ENCODE results near the gene ABHD11.

The ABHD11 gene

DNA sequence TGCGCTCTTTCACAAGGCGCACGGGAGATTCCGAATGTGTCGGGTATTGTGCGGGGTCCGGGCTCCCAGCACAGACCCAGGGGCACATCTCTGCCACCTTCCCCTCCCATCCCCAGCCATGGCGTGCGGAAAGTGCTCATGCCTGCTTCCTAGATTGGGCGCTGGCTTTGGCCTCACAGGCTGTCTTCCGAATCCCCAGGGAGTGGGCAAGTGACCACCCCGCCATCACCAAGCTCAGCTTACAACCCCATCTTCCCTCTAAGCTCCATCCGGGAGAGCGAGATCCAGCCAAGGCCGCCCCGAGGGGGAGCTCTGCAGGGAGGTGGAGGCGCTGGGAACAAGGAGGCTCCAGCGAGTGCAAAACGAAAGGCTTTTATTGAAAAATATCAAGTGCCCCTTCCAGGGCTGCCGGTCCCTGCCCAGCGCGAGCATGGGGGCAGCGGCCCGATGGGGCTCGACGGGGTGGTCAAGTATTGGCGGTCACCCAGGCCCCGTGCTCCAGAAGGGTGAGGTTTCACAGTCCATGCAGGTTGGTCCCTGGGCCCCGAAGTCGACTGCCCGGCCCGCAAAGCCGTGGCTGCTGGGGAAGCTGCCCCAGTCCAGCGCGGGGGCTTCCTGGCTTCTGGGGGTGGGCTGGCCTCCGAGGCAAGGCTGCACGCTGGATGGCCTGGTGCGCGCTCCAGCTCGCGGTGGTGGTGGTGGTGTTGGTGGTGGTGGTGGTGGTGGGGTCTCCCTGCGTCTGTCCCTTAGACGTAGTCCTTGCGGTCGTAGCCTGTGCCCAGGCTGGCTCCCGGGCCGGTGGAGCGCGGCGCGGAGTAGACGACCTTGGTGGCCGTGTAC, 30.3 kb upstream of the ABHD11 start:
- Histone ChIP-seq H3K9ac (ENCODE audit: low read length) (no peak overlapping the region), H3K4me1 (ENCODE audit: control insufficient read depth, insufficient read depth, low read length) (no peaks in the 10 kb centered on the region), H3K9me3 (ENCODE audit: control insufficient read depth, low read length) (no peaks in the 10 kb centered on the region), H3K4me3 (ENCODE audit: low read length) (peak overlapping the region; percentile 37), H3K36me3 (ENCODE audit: control insufficient read depth, insufficient read depth, low read length, severe bottlenecking) (no peaks in the 10 kb centered on the region), H3K27me3 (replicated peaks; ENCODE audit: control insufficient read depth, insufficient read depth, low read length) (peaks cover 22% of the 10 kb centered on the region)
- DNase-seq (ENCODE audit: low read depth) = no peak

DNA sequence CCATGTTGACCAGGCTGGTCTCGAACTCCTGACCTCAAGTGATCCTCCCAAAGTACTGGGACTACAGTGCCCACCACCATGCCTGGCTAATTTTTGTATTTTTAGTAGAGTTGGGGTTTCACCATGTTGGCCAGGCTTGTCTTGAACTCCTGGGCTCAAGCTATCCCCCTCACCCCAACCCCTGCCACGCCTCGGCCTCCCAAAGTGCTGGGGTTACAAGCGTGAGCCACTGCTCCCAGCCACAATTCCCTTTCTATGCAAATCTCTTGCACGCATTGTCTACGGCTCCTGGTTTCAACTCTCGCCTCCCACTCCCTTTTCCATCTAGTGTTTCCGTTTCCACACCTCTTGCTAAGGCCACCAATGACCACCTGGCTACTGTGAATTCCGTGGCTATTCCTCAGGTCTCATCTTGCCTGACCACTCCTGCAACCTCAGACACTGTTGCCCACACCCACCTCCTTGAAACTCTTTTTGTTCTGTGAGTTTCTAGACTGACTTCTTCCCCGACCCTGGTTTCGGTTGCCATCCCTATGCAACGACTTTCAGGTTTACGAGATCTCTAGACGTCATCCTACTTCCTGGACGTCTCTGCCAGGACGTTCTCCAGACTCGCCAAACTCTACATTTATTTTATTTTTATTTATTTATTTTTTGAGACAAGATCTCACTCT, 28.1 kb upstream of the ABHD11 start:
- Histone ChIP-seq H3K9me3 (ENCODE audit: control insufficient read depth, low read length) (no peaks in the 10 kb centered on the region), H3K36me3 (ENCODE audit: control insufficient read depth, insufficient read depth, low read length, severe bottlenecking) (no peaks in the 10 kb centered on the region), H3K27me3 (replicated peaks; ENCODE audit: control insufficient read depth, insufficient read depth, low read length) (peaks cover 22% of the 10 kb centered on the region), H3K9ac (ENCODE audit: low read length) (no peak overlapping the region), H3K4me3 (ENCODE audit: low read length) (no peak overlapping the region), H3K4me1 (ENCODE audit: control insufficient read depth, insufficient read depth, low read length) (no peaks in the 10 kb centered on the region)
- DNase-seq (ENCODE audit: low read depth) = no peak

- no peaks in the 10 kb centered on the region for H3K4me1 ChIP-seq (ENCODE audit: control insufficient read depth, insufficient read depth, low read length)
- H3K4me3 ChIP-seq (ENCODE audit: low read length) = no peak overlapping the region
- no peak overlapping the region for H3K9ac ChIP-seq (ENCODE audit: low read length)
- no peaks in the 10 kb centered on the region for H3K9me3 ChIP-seq (ENCODE audit: control insufficient read depth, low read length)
- H3K36me3 ChIP-seq (ENCODE audit: control insufficient read depth, insufficient read depth, low read length, severe bottlenecking) = no peaks in the 10 kb centered on the region
- no peak for DNase-seq (ENCODE audit: low read depth)
- H3K27me3 ChIP-seq (replicated peaks; ENCODE audit: control insufficient read depth, insufficient read depth, low read length) = no peaks in the 10 kb centered on the region
These were observed 24.0 kb upstream of the ABHD11 start for GRCh38 chr7:73762659-73762999.

- H3K9me3 ChIP-seq (ENCODE audit: control insufficient read depth, low read length) = no peaks in the 10 kb centered on the region
- H3K27me3 ChIP-seq (replicated peaks; ENCODE audit: control insufficient read depth, insufficient read depth, low read length) = no peaks in the 10 kb centered on the region
- no peak overlapping the region for H3K9ac ChIP-seq (ENCODE audit: low read length)
- H3K36me3 ChIP-seq (ENCODE audit: control insufficient read depth, insufficient read depth, low read length, severe bottlenecking) = no peaks in the 10 kb centered on the region
- no peak overlapping the region for H3K4me3 ChIP-seq (ENCODE audit: low read length)
- H3K4me1 ChIP-seq (ENCODE audit: control insufficient read depth, insufficient read depth, low read length) = no peaks in the 10 kb centered on the region
- no peak for DNase-seq (ENCODE audit: low read depth)
These were observed 23.5 kb upstream of the ABHD11 start for GRCh38 chr7:73761854-73762658.

GRCh38 chr7:73758581-73759138, 20.1 kb upstream of the ABHD11 start:
- H3K9ac ChIP-seq (ENCODE audit: low read length) = no peak overlapping the region
- DNase-seq (ENCODE audit: low read depth) = no peak
- no peaks in the 10 kb centered on the region for H3K9me3 ChIP-seq (ENCODE audit: control insufficient read depth, low read length)
- H3K4me3 ChIP-seq (ENCODE audit: low read length) = no peak overlapping the region
- H3K36me3 ChIP-seq (ENCODE audit: control insufficient read depth, insufficient read depth, low read length, severe bottlenecking) = no peaks in the 10 kb centered on the region
- H3K4me1 ChIP-seq (ENCODE audit: control insufficient read depth, insufficient read depth, low read length) = no peaks in the 10 kb centered on the region
- no peaks in the 10 kb centered on the region for H3K27me3 ChIP-seq (replicated peaks; ENCODE audit: control insufficient read depth, insufficient read depth, low read length)

DNA sequence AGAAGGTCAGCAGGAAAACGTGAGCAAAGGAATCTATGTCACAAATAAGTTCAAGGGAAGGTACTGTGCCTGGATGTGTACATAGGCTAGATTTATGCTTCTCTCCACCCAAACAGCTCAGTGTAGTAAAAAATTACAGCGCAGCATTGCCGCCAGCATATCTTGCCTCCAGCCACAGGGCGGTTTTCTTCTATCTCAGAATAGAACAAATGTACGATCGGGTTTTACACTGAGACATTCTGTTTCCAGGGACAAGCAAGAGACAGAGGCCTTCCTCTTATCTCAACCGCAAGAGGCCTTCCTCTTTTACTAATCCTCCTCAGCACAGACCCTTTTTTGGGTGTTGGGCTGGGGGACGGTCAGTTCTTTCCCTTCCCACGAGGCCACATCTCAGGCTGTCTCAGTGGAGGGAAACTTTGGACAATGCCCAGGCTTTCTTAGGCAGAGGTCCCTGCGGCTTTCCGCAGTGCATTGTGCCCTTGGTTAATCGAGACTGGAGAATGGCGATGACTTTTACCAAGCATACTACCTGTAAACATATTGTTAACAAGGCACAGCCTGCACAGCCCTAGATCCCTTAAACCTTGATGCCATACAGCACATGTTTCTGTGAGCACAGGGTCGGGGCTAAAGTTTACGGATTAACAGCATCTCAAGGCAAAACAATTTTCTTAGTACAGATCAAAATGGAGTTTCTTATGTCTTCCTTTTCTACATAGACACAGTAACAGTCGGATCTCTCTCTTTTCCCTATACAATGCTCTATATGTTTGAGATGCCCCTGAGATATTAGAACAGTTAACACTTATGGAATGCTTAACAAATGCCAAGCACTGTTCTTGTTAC, 11.6 kb upstream of the ABHD11 start:
- no peak for DNase-seq (ENCODE audit: low read depth)
- Histone ChIP-seq H3K36me3 (ENCODE audit: control insufficient read depth, insufficient read depth, low read length, severe bottlenecking) (no peaks in the 10 kb centered on the region), H3K4me1 (ENCODE audit: control insufficient read depth, insufficient read depth, low read length) (no peaks in the 10 kb centered on the region), H3K9me3 (ENCODE audit: control insufficient read depth, low read length) (no peaks in the 10 kb centered on the region), H3K9ac (ENCODE audit: low read length) (no peak overlapping the region), H3K27me3 (replicated peaks; ENCODE audit: control insufficient read depth, insufficient read depth, low read length) (no peaks in the 10 kb centered on the region), H3K4me3 (ENCODE audit: low read length) (no peak overlapping the region)

GRCh38 chr7:73746378-73746777, 7.8 kb upstream of the ABHD11 start:
- DNase-seq (ENCODE audit: low read depth) = no peak

GRCh38 chr7:73742753-73743641, 4.4 kb upstream of the ABHD11 start:
- H3K4me1 ChIP-seq (ENCODE audit: control insufficient read depth, insufficient read depth, low read length) = peaks cover 8% of the 10 kb centered on the region
- no peak for DNase-seq (ENCODE audit: low read depth)
- no peak overlapping the region for H3K4me3 ChIP-seq (ENCODE audit: low read length)
- H3K9me3 ChIP-seq (ENCODE audit: control insufficient read depth, low read length) = no peaks in the 10 kb centered on the region
- no peak overlapping the region for H3K9ac ChIP-seq (ENCODE audit: low read length)
- no peaks in the 10 kb centered on the region for H3K36me3 ChIP-seq (ENCODE audit: control insufficient read depth, insufficient read depth, low read length, severe bottlenecking)
- no peaks in the 10 kb centered on the region for H3K27me3 ChIP-seq (replicated peaks; ENCODE audit: control insufficient read depth, insufficient read depth, low read length)

More at GRCh38 chr7:73746378-73746777, 7.8 kb upstream of the ABHD11 start:
- no peak overlapping the region for H3K9ac ChIP-seq (ENCODE audit: low read length)
- no peak overlapping the region for H3K4me3 ChIP-seq (ENCODE audit: low read length)
- no peaks in the 10 kb centered on the region for H3K27me3 ChIP-seq (replicated peaks; ENCODE audit: control insufficient read depth, insufficient read depth, low read length)
- no peaks in the 10 kb centered on the region for H3K36me3 ChIP-seq (ENCODE audit: control insufficient read depth, insufficient read depth, low read length, severe bottlenecking)
- H3K4me1 ChIP-seq (ENCODE audit: control insufficient read depth, insufficient read depth, low read length) = peaks cover 8% of the 10 kb centered on the region
- no peaks in the 10 kb centered on the region for H3K9me3 ChIP-seq (ENCODE audit: control insufficient read depth, low read length)

DNA sequence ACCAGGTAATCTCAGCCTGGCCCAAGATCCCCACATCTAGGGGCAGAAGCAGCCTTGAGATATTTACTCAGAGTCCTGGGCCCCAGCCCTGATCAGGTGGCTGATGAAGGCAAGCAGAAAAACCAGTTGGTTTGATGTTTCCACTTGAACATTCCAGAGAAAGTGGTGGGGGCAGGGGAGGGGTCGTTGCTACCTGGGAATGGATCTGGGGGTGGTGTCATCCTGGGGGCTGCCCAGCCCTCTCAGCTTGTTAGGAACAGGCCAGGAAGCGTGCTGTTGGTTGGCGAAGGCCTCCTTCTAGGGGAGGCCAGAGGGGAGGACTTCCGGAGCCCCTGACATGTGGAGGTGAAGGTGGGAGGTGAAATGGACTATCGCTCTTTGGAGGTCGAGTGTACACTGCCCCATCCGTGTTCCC, 3.7 kb upstream of the ABHD11 start:
- DNase-seq (ENCODE audit: low read depth) = no peak

DNA sequence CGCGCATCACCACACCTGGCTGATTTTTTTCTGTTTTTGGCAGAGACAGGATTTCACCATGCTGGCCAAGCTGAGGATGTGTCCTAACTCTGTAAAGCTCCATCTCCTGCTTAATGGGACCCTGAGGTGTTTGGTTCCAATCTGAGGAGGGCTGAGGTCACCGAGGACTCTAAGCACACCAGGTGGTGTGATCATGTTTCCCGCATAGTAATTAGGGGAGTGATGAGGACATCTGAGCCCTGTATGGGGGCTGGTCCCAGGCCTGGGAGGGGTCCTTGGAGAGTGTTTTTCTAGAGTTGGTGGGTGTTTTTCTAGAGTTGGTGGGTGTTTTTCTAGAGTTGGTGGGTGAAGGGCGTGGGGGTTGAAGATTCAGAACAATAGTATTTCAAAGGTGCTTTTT, 3.0 kb upstream of the ABHD11 start:
- Histone ChIP-seq H3K4me1 (ENCODE audit: control insufficient read depth, insufficient read depth, low read length) (peaks cover 14% of the 10 kb centered on the region), H3K9me3 (ENCODE audit: control insufficient read depth, low read length) (no peaks in the 10 kb centered on the region), H3K27me3 (replicated peaks; ENCODE audit: control insufficient read depth, insufficient read depth, low read length) (no peaks in the 10 kb centered on the region), H3K36me3 (ENCODE audit: control insufficient read depth, insufficient read depth, low read length, severe bottlenecking) (peaks cover 3% of the 10 kb centered on the region), H3K9ac (ENCODE audit: low read length) (no peak overlapping the region), H3K4me3 (ENCODE audit: low read length) (no peak overlapping the region)
- no peak for DNase-seq (ENCODE audit: low read depth)

More for the DNA sequence above, 3.7 kb upstream of the ABHD11 start:
- Histone ChIP-seq H3K9me3 (ENCODE audit: control insufficient read depth, low read length) (no peaks in the 10 kb centered on the region), H3K27me3 (replicated peaks; ENCODE audit: control insufficient read depth, insufficient read depth, low read length) (no peaks in the 10 kb centered on the region), H3K4me1 (ENCODE audit: control insufficient read depth, insufficient read depth, low read length) (peaks cover 14% of the 10 kb centered on the region), H3K9ac (ENCODE audit: low read length) (no peak overlapping the region), H3K36me3 (ENCODE audit: control insufficient read depth, insufficient read depth, low read length, severe bottlenecking) (no peaks in the 10 kb centered on the region), H3K4me3 (ENCODE audit: low read length) (no peak overlapping the region)

All from adipocyte (in vitro differentiated cells).